ENCODE results near the gene ANO7.

The ANO7 gene

DNA sequence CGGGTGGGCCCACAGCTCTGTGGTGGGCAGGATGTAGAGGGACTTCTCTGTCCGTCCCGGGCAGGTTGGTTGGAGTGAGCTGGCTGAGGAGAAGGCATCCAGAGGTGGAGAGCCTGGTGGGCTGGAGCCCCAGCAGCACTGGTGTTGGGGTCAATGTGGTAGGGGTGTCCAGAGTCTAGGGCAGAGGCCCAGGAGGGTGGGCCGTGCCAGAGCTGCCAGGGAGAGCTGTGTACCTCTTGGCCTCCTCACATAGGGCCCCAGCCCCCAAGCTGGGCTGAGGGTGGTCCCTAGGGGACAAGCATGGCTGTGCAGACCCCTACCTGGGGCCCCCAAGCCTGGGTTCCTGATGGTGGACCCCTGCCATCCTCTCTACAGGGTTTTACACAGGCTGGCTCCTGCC lies 16.0 kb downstream of the ANO7 start:
- in situ Hi-C loops (cut with MboI; ENCODE audit: low sequenced_read_pairs): no loop called here

DNA sequence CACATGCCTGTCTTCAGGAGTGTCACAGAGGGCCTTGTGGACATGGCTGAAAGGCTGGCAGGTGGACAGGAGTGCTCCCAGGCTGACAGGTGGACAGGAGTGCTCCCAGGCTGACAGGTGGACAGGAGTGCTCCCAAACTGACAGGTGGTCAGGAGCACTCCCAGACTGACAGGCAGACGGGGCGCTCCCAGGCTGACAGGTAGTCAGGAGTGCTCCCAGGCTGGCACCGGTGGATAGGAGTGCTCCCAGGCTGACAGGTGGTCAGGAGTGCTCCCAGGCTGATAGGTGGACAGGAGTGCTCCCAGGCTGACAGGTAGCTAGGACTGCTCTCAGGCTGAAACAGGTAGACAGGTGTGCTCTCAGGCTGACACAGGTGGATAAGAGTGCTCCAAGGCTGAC lies 16.6 kb downstream of the ANO7 start:
- in situ Hi-C loops (cut with MboI; ENCODE audit: low sequenced_read_pairs): no loop called here

DNA sequence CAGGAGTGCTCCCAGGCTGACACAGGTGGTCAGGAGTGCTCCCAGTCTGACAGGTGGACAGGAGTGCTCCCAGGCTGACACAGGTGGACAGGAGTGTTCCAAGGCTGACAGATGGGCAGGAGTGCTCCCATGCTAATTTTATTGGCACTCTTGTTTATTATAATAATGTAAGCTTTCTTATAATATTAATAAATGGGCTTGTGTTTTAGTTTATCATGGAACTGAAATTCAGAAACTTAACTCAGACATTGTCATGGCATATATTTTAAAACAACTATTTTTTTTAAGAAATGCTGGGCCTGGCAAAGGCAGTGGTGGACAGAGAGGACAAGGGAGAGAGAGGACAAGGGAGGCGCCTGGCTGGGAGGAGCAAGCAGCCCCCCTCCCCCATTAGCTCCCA lies 18.7 kb downstream of the ANO7 start:
- in situ Hi-C loops (cut with MboI; ENCODE audit: low sequenced_read_pairs): no loop called here

DNA sequence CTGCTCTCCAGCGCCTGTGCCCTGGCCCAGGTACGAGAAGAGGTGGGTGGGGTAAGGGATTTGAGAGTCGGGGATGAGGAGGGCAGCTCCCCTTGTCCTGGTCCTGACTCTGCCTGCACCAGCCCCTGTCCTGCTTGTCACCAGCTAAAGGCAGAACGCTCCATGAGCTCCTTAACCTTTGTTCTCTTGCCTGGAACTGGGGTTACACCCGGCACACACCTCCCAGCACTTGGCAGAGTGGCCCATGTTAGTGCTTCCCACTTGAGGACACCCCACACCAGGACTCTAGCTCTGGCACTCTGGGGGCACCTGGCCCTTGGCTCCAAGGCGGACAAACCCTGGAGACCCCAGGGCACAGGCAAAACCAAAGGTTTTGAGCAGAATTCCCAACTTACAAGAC lies 19.2 kb downstream of the ANO7 start:
- in situ Hi-C loops (cut with MboI; ENCODE audit: low sequenced_read_pairs): no loop called here

DNA sequence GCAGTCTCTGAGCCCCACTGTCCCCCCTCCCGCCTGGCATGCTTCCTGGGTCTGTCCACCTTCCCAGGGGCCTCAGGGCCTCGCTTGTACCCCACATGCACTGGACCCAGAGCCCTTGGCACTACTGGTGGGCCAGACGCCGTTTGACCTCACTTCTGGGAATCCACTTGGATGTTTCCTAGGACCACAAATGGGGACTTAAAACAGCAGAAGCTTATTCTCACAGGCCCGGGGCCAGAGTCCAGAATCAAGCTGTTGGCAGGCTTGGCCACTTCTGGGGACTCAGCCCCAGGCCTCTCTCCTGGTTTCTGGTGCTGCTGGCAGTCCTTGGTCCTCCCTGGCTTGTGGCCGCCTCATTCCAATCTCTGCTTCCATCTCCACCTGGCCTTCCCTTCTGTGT lies 19.6 kb downstream of the ANO7 start:
- in situ Hi-C loops (cut with MboI; ENCODE audit: low sequenced_read_pairs): no loop called here

DNA sequence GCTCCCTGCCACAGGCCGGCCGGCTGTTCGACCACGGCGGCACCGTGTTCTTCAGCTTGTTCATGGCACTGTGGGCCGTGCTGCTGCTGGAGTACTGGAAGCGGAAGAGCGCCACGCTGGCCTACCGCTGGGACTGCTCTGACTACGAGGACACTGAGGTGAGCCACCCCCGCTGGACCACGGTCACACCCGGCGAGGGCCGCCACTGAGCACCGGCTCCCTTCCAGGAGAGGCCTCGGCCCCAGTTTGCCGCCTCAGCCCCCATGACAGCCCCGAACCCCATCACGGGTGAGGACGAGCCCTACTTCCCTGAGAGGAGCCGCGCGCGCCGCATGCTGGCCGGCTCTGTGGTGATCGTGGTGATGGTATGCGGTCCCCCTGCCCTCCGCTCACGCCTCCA lies 20.8 kb downstream of the ANO7 start:
- in situ Hi-C loops (cut with MboI; ENCODE audit: low sequenced_read_pairs): no loop called here

DNA sequence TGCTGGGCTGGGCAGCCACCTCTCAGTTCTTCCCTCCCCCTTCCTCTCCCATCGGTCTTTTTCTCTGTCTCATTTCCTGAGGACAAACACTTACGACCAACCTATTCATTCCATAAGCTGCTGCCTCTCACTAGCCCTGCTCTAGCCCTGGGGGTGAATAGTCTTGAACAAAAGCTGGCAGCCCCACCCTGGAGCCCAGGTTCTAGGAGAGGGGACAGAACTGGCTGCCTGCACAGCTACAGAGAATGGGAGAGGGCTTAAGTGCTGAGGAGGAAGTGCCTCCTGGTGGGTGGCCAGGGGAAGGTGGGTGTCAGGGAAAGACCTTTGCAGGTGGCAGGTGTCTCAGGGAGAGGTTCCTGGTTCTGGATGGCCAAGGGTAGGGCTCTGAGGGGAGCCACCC lies 22.8 kb downstream of the ANO7 start:
- in situ Hi-C loops (cut with MboI; ENCODE audit: low sequenced_read_pairs): no loop called here

DNA sequence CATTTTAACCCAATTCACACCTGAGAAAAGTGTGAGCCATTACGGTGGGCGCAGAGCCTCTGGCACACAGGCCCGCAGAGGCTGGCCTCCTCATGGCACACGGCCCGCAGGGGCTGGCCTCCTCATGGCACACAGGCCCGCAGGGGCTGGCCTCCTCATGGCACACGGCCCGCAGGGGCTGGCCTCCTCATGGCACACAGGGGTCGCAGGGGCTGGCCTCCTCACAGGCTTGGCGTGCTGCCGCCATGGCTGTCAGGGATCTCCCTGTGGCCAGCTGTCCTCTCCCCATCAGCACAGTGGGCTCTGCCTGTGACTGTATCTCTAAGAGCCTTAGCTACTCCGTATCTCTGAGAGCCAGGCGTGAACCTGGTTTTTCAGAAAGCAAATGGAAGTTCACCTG lies 24.6 kb downstream of the ANO7 start:
- in situ Hi-C loops (cut with MboI; ENCODE audit: low sequenced_read_pairs): no loop called here

DNA sequence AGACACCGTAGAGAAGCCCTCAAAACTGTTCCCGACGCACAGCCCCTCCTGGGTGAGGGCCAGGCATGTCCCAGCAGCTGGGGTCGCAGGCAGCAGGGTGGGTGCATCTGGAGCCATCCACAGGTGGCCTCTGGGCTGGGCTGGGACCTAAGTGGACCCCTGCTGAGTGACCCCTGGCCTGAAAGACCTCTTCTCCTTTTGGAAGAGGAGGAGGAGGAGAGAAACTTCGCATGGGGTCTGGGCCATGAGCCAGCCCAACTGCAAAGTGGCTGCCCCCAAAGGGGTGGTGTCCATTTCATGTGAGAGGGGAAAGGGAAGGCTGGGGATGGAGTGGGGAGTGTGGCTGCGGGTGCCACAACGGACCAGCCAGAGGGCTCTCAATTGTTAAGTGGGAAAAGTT lies 25.1 kb downstream of the ANO7 start:
- in situ Hi-C loops (cut with MboI; ENCODE audit: low sequenced_read_pairs): no loop called here

DNA sequence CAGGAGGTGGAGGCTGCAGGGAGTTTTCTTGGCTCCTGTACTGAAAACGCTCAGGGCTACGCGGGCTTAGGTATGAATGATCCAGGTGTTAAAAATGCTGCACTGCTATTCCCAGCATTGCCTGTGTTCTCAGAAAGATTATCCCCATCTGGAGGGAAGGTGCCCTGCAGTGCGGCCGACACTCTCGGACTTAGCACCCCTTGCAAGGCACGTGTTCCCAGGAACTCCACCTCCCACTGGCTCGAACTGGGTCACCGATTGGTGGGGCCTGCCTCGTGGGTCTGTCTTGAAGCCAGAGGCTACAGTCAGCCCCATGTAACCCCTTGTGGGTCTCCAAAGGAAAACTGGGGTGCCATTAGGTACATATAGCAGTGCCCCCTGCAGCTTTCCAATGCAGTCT lies 25.7 kb downstream of the ANO7 start:
- in situ Hi-C loops (cut with MboI; ENCODE audit: low sequenced_read_pairs): no loop called here

DNA sequence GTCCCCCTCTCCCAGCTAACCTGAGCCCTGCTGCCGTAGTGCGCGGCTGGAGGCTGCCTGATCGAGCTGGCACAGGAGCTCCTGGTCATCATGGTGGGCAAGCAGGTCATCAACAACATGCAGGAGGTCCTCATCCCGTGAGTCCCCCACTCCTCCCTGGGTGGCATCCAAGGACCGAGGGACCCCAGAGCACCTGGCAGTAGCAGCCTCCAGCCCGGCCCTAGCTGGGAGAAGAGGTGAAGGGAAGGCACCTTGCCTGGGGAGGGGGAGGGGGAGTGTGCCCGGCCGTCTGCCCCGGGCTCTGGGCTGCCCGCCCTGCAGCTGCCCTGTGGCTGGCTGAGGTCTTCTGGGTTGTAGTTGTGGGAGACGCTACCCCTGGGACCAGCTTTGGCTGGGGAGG lies 26.3 kb downstream of the ANO7 start:
- in situ Hi-C loops (cut with MboI; ENCODE audit: low sequenced_read_pairs): no loop called here

DNA sequence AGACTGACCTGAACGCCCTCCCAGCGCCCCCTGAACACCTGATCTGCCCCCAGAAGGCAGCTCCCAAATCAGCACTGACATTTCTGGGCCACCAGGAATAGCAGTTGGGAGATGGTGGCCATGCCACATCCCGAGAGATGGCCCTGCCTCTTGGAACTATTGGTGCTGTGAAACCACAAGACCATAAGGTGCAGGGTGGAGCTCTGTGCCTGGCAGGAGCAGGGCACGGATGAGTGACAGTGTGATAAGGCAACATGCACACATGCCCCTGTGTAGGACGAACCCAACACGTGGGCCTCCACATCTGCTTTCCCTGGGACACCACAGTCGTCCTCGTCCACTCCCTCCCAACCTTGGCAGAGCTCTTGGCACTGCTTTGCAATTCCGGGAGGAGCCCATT lies 26.9 kb downstream of the ANO7 start:
- in situ Hi-C loops (cut with MboI; ENCODE audit: low sequenced_read_pairs): no loop called here

DNA sequence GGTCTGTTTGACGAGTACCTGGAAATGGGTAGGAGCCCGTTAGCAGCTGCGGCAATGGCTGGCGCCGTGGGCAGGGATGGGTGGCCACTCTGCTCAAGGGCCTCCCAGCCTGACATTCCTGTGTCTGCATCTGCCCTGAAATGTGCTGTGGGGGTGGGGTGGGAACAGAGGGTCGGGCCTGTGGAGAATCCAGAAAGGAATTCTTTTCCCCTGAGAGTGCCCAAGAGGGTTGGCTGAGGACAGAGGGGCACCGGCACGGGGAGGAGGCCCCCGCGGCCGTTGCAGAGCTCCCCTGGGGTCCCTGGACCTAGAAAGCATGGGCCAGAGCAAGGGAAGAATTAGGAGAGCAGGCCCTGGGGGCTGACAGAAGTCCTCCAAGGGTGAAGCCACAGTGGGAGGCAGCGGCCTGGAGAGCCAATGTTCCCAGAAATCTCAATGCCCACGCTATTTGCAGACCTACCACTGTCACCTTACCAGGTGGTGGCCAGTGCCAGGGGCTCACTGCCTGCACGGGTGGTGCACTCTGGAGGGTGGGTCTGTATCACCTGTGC lies 27.8 kb downstream of the ANO7 start:
- in situ Hi-C loops (cut with MboI; ENCODE audit: low sequenced_read_pairs): no loop called here

DNA sequence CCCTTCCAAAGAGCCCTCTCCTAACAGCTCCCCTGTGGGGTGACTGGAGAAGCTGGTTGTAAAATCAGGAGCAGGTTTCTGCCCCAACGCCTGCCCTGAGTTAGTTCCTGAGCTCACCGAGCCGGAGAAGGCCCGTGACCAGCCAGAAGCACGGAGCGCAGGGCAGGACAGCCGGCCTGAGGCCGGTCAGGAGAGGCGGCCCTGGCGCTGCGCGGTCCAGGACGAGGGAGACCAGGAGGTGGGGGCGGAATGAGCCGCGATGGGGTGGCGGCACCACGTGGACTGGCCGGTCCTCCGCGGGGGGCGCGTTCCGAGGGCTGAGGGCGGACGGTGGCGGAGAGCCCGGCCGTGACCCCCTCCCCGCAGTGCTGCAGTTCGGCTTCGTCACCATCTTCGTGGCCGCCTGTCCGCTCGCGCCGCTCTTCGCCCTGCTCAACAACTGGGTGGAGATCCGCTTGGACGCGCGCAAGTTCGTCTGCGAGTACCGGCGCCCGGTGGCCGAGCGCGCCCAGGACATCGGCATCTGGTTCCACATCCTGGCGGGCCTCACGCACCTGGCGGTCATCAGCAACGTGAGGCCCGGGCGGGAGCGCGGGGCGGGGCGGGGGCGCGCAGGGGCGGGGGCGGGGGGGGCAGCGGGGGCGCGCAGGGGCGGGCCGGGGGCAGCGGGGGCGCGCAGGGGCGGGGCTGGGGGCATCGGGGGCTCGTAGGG lies 29.0 kb downstream of the ANO7 start:
- in situ Hi-C loops (cut with MboI; ENCODE audit: low sequenced_read_pairs): no loop called here

DNA sequence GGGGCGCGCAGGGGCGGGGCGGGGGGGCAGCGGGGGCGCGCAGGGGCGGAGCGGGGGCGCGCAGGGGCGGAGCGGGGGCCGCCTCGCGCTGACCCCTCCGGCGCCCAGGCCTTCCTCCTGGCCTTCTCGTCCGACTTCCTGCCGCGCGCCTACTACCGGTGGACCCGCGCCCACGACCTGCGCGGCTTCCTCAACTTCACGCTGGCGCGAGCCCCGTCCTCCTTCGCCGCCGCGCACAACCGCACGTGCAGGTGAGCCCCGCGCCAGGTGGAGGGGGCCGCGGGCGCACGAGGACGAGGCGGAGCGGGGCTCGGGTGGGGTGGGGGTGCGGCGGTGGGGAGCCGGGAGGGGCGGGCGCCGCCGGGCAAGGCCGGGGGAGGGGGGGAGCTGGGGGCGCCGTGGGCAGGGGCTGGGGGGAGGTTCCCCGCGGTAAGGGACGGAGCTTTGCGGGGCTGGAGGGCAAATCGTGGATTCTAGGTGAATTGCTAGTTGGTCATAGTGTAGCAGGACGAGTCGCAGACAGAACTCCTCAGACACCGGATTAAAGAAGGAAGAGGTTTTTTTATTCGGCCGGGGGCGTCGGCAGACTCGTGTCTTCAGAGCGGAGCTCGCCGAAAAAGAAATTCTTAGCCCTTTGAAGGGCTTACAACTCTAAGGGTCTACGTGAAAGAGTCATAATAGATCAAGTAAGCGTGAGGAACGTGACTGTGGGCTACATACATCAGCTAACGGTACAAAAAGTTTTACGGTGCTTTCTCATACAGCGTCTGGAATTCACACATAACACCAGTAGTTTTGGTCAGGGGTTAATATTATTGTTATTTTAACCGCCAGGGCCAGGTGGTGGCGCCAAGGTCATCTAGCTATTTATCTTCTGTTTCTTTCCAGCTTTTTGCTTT lies 29.9 kb downstream of the ANO7 start:
- in situ Hi-C loops (cut with MboI; ENCODE audit: low sequenced_read_pairs): no loop called here

DNA sequence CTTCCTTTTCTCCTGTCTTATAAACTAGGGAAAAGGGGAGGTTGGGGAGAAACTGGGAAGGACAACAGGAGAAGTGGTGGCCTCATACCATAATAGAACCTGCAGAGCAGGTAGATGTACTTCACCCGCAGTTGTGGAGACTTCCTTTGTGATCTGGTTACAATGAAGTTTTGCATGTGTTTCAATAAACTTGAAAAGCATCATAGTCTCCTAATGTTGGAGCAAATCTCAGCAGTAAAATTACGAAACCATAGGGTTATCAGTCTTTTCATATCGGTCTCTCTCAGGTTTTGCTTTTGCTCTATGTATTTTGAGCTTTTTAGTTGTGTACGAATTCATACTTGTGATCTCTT lies 30.5 kb downstream of the ANO7 start:
- in situ Hi-C loops (cut with MboI; ENCODE audit: low sequenced_read_pairs): no loop called here

DNA sequence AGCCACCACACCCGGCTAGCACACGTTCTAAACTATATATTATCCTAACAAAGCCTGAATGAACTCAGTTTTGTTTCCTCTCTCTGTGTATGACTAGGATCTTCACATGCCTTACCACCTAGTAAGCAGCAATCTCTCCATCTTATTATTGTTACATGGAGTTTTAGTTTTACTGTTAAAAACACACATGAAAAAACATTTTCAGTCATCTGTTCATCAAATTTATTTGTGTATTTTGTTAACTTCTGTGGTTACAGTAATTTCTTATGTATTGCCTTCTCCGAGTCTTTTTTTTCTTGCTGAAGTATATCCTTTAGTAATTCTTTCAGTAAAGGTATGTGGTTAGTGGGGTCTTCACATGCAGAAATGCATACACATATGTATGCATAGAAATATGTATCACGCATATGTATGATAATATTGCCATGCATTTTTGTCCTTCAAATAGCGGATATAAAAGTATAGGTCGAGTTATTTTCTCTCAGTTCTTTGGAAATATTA lies 31.4 kb downstream of the ANO7 start:
- in situ Hi-C loops (cut with MboI; ENCODE audit: low sequenced_read_pairs): no loop called here

DNA sequence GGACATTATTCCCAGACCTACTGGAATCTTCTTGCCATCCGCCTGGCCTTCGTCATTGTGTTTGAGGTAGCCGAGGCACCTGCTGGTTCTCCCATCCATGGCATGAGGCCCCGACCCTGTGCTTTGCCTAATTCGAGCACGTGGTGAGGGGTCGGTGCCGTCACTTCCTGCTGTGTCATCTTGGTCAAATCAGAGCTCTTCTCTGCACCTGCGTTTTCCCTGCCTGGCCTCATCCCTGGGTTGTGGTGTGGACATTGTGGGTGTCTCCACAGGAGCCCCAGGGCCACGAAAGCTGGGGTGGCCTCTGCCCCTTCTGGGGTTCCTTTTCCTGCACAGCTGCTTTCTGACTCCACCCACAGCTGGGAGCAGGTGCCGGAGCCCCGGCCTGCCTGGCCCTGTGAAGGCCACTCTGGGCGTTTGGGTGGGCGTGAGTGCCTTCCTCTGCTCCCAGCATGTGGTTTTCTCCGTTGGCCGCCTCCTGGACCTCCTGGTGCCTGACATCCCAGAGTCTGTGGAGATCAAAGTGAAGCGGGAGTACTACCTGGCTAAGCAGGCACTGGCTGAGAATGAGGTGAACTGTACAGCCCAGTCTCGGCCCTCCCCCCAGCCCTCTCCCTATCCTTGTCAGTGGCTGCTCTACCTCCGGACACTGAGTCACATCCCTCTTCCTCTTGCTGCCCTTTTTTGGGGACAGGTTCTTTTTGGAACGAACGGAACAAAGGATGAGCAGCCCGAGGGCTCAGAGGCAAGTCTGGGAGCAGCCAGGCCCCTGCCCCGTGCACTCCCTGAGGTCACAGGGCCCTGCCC lies 34.9 kb downstream of the ANO7 start:
- in situ Hi-C loops (cut with MboI; ENCODE audit: low sequenced_read_pairs): no loop called here

DNA sequence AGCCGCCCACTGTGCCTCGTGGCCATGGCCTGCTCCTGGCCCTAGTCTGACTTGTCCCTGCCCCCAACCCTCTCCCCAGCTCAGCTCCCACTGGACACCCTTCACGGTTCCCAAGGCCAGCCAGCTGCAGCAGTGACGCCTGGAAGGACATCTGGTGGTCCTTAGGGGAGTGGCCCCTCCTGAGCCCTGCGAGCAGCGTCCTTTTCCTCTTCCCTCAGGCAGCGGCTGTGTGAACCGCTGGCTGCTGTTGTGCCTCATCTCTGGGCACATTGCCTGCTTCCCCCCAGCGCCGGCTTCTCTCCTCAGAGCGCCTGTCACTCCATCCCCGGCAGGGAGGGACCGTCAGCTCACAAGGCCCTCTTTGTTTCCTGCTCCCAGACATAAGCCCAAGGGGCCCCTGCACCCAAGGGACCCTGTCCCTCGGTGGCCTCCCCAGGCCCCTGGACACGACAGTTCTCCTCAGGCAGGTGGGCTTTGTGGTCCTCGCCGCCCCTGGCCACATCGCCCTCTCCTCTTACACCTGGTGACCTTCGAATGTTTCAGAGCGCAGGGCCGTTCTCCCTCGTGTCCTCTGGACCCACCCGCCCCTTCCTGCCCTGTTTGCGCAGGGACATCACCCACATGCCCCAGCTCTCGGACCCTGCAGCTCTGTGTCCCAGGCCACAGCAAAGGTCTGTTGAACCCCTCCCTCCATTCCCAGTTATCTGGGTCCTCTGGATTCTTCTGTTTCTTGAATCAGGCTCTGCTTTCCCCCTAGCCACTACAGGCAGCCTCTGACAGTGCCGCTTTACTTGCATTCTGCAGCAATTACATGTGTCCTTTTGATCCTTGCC lies 35.8 kb downstream of the ANO7 start:
- in situ Hi-C loops (cut with MboI; ENCODE audit: low sequenced_read_pairs): no loop called here

DNA sequence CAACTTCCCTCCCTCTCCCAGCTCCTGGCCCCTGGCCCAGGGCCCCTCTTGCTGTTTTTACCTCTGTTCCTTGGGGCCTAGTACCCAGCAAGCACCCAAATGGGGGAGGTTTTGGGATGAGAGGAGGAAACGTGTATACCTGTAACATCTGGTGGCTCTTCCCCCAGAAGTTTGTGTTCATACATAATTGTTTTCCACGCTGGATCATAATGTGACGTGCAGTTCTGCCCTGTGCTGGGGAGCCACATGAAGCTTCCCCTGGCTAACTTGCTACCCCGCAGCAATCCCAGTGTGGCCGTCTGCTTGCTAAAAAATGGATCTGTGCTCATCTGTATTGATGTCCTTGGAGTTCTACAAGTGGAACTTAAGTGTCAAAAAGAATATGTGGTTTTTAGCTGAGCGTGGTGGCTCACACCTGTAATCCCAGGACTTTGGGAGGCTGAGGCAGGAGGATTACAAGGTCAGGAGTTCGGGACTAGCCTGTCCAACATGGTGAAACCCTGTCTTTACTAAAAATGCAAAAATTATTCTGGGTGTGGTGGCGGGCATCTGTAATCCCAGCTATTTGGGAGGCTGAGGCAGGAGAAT lies 36.5 kb downstream of the ANO7 start:
- in situ Hi-C loops (cut with MboI; ENCODE audit: low sequenced_read_pairs): no loop called here

Measured in HL-60/S4 treated with phorbol 12-myristate 13-acetate at 8.2 ng/mL for 4 days and 3 days (cell line).